Measurements from ENCODE around the gene CALCOCO2. TPM values are rescaled to one million over a fixed set of nuclear protein-coding genes. Genes with fewer than 3 reads are reported as not detected.

CALCOCO2 gene
- total RNA-seq = 21.7 TPM

GRCh38 chr17:48830840-48831548 lies at the start of gene CALCOCO2:
Gene CALCOCO2, plus strand, starts transcription at chr17:48831035. Its CDS starts 10,673 bp downstream, at chr17:48841708.

GRCh38 chr17:48816774-48817590 lies 13.9 kb upstream of the CALCOCO2 start, which contains the start of gene TTLL6:
Gene TTLL6, minus strand, starts transcription at chr17:48817229. Its CDS starts 157 bp downstream, at chr17:48817072.

GRCh38 chr17:48908047-48908843 lies 77.4 kb downstream of the CALCOCO2 start, which contains the start of gene UBE2Z:
Gene UBE2Z, plus strand, starts transcription at chr17:48908407. Its CDS starts 97 bp downstream, at chr17:48908504.

Small RNA genes lying within 50 kb of the gene (small RNA-seq; reads per million reads assigned to genes)
- not detected for gene AC068531.1
- not detected for gene RF00263

Other genes with a start within 250 kb of the CALCOCO2 start
- gene HOXB3, start 240.8 kb upstream of the CALCOCO2 start, total RNA-seq = not detected
- not detected for gene HOXB5, start 237.3 kb upstream of the CALCOCO2 start, total RNA-seq
- gene HOXB6, start 226.0 kb upstream of the CALCOCO2 start, total RNA-seq = not detected
- not detected for gene HOXB7, start 220.0 kb upstream of the CALCOCO2 start, total RNA-seq
- not detected for gene HOXB8, start 215.7 kb upstream of the CALCOCO2 start, total RNA-seq
- not detected for gene HOXB9, start 204.7 kb upstream of the CALCOCO2 start, total RNA-seq
- gene PRAC1, start 108.5 kb upstream of the CALCOCO2 start, total RNA-seq = not detected
- gene PRAC2, start 107.8 kb upstream of the CALCOCO2 start, total RNA-seq = not detected
- gene HOXB13, start 102.3 kb upstream of the CALCOCO2 start, total RNA-seq = not detected
- 0.46 TPM for gene TTLL6, start 13.8 kb upstream of the CALCOCO2 start, total RNA-seq
- 73.1 TPM for gene ATP5MC1, start 61.8 kb downstream of the CALCOCO2 start, total RNA-seq
- 66.7 TPM for gene UBE2Z, start 77.4 kb downstream of the CALCOCO2 start, total RNA-seq
- gene SNF8, start 113.8 kb downstream of the CALCOCO2 start, total RNA-seq = 43.8 TPM
- not detected for gene GIP, start 137.6 kb downstream of the CALCOCO2 start, total RNA-seq
- 2.8 TPM for gene IGF2BP1, start 166.3 kb downstream of the CALCOCO2 start, total RNA-seq

Measured in diencephalon (tissue), 1 donor.